NCI-H2227 (cell line): ENCODE measurements around the gene ANTXR2.
"Not testable (repeated sequence)": the region's sequence is repeated elsewhere in the genome, so short reads cannot be mapped to it uniquely, and the experiment has no call there.

Experiments
- DNase-seq: peaks from one replicate; lab custom pipeline; 2025; ENCODE audit not compliant: unreplicated experiment; lab: John Stamatoyannopoulos, UW

Gene ANTXR2

DNA sequence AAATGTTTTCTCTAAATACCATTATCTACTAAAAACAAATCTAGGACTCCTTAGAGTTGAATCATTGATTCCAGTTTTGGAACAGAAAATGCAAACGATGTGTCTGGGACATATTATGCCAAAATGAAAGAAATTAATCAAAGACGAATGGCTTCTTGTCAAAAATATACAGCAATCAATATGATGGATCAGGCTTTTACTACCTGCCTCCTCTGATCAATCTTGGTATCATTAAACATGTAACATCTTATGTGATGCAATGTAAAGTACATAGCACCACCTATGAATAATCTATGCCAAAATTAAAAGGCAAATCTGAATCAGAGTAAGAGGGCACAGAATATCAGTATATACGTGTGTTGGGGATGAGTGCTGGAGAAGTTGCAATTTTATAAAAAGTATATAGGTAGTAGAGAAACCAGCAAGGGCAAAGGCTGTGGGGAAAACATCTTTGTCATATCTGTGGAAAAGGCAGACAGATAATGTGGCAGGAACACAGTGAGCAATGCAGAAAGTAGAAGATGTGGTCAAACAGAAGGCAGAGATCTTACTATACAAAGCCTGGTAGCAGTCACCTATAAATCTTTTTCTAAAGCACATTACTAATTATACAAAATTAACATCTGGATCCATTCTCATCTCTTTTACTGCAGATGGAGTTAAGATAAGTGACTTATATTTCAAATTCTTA lies 152.7 kb downstream of the ANTXR2 start:
- DNase-seq = no peak

DNA sequence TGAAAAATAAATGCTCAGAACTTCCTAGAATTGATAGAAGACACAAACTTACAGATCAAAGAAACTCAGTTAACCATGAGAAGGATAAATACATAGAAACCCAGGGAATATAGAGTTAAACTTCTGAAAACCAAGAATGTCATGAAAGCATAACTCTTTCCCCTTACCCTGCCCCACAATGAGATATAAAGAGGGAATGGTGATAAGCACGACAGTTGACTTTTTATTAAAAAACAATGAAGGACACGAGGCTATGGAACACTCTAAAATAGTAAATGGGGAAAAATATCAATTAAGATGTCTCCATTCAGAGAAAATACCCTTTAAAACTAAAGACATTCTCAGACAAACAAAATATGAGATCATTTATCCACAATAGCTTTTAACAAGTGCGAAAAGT lies 154.7 kb downstream of the ANTXR2 start:
- DNase-seq = no peak

- no peak for DNase-seq
These were observed 155.8 kb downstream of the ANTXR2 start for GRCh38 chr4:79917246-79917645.

GRCh38 chr4:79915246-79915645 lies 157.8 kb downstream of the ANTXR2 start:
- DNase-seq = no peak

GRCh38 chr4:79913581-79913980 lies 159.4 kb downstream of the ANTXR2 start:
- DNase-seq = no peak

- no peak for DNase-seq
These were observed 166.0 kb downstream of the ANTXR2 start for GRCh38 chr4:79907001-79907400.

DNA sequence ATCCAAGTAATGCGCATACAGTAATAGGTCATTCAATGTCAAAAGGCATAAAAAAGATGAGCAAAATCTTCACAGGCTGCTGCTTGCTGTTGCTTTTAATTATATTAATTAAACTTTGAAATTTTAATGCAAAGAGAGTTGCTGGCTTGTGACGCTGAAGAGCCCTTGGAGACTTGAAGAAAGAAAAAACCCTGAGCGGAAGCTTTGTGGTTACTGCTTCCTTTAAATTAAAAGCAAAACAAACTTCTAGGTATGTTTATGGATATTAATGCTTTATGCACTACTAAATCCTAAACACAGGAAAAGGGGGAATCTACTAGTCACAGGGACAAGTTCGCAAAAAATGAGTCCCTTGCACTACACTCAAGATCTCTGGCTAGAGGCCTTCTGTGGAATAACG lies 166.7 kb downstream of the ANTXR2 start:
- no peak for DNase-seq

GRCh38 chr4:79905212-79905611 lies 167.8 kb downstream of the ANTXR2 start:
- no peak for DNase-seq

GRCh38 chr4:79904331-79904730 lies 168.7 kb downstream of the ANTXR2 start:
- DNase-seq = no peak

GRCh38 chr4:79900182-79900581 lies 172.8 kb downstream of the ANTXR2 start:
- DNase-seq = no peak

DNA sequence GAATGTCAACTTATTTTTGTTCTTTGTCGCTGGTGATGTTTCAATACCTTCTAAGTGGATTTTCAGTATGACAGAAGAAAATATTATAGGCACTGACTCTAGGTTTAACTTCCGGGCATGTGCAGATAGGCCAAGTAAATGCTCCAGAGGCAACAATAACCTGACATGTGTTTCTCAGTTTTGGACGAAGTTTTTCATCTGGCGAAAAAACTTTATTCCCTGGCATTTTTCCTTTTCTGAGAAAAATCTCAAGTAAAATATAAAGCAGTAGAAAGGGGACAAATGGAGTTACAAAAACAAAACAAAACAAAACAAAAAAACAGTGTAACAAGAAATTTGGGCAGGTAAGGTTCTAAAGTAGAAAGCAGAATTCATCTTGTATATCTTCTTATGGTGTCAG lies 173.5 kb downstream of the ANTXR2 start:
- no peak for DNase-seq

DNA sequence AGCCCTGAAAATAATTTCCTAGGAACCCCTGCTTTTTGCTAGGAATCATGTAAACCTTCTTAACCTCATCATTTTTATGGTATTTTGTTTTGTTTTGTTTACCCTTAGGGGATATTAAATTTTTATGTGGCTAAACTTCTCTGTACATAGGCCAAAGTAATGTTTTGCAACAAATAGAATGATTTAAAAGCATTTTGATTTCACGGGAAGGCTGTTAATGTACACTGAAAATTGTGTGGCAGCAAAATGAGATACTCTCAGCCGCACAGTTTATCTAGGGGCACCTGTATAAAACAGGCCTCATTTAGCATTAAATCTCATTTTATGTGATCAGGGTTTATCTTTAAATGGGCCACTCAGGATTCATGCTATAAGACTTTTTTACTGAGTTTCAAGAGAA lies 175.0 kb downstream of the ANTXR2 start:
- no peak for DNase-seq

GRCh38 chr4:79897174-79897573 lies 175.9 kb downstream of the ANTXR2 start:
- no peak for DNase-seq

DNA sequence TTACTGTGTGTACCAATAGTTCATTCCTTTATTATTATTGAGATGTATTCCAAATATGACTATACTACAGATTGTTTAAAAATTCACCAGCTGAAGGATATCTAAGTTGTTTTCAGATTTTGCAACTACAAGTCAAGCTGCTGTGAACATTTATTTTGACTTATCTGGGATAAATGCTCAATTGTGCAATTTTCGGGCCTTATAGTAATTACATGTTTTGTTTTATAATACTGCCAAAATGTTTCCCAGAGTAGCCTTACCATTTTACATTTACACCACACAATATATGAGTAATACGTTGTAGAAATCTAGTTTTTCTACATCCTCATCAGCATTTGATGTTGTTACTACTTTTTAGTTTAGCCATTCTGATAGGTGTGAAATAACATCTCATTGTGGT lies 179.6 kb downstream of the ANTXR2 start:
- no peak for DNase-seq

GRCh38 chr4:79889026-79889425 lies 184.0 kb downstream of the ANTXR2 start:
- DNase-seq = not testable (repeated sequence)

DNA sequence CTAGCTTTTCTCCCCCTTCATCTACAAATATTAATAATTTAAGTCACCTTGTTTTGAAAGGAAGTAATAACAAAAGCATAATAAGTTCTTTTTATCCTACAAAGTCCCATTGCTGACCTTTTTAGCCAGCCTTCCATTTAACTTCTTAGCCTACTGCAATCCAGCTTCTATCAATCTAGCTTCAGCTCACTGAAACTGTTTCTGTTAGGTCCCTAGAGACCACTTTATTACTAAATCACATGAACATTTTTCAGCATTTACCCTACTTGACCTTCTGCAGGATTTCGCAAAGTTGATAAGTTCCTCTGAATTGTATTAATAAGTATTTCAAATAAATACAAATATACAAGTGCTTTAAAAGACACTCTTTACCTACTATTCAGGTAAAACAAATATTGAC lies 186.5 kb downstream of the ANTXR2 start:
- no peak for DNase-seq

DNA sequence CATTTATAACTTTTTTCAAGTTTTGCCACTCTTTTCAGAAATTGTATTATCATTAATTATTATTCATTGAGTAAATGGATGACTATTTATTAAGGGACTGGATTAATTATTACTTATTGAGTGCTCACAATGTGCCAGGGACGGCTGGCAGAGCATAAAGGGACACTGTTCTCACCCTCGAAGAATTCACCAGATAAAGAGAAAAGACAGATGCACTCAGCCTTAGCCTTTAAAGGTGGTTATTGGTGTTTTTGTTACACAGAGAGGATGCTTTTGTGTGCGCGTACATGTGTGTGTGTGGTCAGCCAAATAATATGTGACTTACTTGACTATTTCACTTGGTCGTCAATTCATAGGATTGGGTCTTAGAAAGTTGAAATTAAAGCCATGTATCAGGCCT lies 187.0 kb downstream of the ANTXR2 start:
- DNase-seq = no peak

GRCh38 chr4:79883290-79883689 lies 189.7 kb downstream of the ANTXR2 start:
- peak; percentile 31 for DNase-seq

- DNase-seq = no peak
These were observed 190.2 kb downstream of the ANTXR2 start for GRCh38 chr4:79882806-79883205.

- no peak for DNase-seq
These were observed 191.6 kb downstream of the ANTXR2 start for GRCh38 chr4:79881407-79881806.

GRCh38 chr4:79877511-79877910 lies 195.5 kb downstream of the ANTXR2 start:
- no peak for DNase-seq

DNA sequence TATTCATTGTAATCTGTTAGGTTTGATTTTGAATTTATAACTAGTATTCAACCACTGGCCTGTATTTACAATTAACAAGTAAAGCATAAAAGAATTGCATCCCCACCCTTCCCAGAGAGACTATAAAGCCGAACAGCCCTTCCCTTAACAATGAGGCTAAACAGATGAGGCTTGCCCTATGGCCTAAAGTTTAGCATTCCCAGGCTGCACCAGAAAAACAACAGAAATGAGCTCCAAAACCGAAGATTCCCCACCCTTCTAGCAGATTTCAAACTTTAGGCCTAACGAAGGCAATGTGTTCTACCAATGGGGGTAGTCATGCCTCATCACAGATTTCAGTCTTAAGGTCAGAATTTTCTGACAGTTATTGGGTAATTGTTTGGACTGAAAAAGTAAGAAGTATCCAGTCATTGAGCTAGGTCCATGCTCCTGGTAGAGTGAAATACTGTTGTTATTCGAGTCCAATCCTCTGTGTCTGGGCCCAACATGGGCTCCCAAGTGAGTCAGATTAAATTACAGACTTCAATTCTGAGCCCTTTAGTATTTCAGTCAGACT lies 197.6 kb downstream of the ANTXR2 start:
- DNase-seq = no peak

DNA sequence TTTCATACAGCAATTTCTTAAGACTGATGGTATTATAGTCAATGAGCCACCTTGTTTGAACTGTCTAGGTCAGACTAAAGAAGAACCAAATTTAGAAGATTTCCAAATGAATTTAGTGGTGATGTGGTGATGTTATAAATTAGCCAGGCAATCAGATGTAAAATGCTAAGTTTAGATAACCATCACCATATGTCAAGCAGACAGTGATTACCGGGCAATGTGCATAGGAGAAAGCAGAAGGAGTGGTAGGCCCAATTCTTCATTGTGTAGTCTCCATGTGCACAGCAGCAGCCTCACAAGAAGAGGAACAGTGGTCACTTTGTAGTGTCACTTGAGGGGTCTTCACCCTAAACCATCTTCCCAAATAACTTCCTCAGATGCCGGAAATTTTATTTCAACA lies 198.8 kb downstream of the ANTXR2 start:
- DNase-seq = no peak
